ENCODE measurements around the gene DOCK10. TPM values are rescaled to one million over a fixed set of nuclear protein-coding genes. Genes with fewer than 3 reads are reported as not detected.

The DOCK10 gene
- total and polyA plus RNA-seq, 10 of the 15 experiments (the other 5 are each of a cell fraction or from before 2014, with no cell fraction given), result 16.9 to 120 (median 85.5) TPM

- peak; percentile 67 for TF ChIP-seq POLR2AphosphoS5 (IDR thresholded peaks at IDR 0.05; ENCODE audit: low read length)
- TF ChIP-seq MXI1 (IDR thresholded peaks at IDR 0.05; ENCODE audit: low read depth, low read length), result no peak; the same call in 1 of the 2 replicates
- no peak for TF ChIP-seq RELA (IDR thresholded peaks at IDR 0.05; ENCODE audit: borderline replicate concordance, partially characterized antibody)
- no peak for TF ChIP-seq EZH2 (IDR thresholded peaks at IDR 0.05; ENCODE audit: borderline replicate concordance, control insufficient read depth, low read depth, low read length)
- TF ChIP-seq, protein P1, sequence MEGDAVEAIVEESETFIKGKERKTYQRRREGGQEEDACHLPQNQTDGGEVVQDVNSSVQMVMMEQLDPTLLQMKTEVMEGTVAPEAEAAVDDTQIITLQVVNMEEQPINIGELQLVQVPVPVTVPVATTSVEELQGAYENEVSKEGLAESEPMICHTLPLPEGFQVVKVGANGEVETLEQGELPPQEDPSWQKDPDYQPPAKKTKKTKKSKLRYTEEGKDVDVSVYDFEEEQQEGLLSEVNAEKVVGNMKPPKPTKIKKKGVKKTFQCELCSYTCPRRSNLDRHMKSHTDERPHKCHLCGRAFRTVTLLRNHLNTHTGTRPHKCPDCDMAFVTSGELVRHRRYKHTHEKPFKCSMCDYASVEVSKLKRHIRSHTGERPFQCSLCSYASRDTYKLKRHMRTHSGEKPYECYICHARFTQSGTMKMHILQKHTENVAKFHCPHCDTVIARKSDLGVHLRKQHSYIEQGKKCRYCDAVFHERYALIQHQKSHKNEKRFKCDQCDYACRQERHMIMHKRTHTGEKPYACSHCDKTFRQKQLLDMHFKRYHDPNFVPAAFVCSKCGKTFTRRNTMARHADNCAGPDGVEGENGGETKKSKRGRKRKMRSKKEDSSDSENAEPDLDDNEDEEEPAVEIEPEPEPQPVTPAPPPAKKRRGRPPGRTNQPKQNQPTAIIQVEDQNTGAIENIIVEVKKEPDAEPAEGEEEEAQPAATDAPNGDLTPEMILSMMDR (IDR thresholded peaks at IDR 0.05 in 2 of 3, conservative IDR thresholded peaks at IDR 0.05 in 1 of 3; ENCODE audit: control insufficient read depth in 2 of 3, extremely low read depth in 1 of 3, insufficient read depth in 1 of 3, low read depth in 3 of 3, low read length in 3 of 3), result no peak
- TF ChIP-seq PRDM15 (CRISPR knock-in tag; IDR thresholded peaks at IDR 0.05), result no peak
- TF ChIP-seq NBN (IDR thresholded peaks at IDR 0.05), result 0 out of 2 replicates have a peak, but pooled peaks have one; percentile 43
- 0 out of 2 replicates have a peak, but pooled peaks have one; percentile 34 for TF ChIP-seq EED (IDR thresholded peaks at IDR 0.05; ENCODE audit: low read depth)
- TF ChIP-seq REST (IDR thresholded peaks at IDR 0.05; ENCODE audit: low read depth, low read length), result no peak
- TF ChIP-seq CEBPB (IDR thresholded peaks at IDR 0.05; ENCODE audit: borderline replicate concordance in 1 of 2, low read depth in 2 of 2, low read length in 2 of 2), result 0 out of 4 replicates have a peak, but pooled peaks of 1 of the 2 experiments have one; percentile 19
- TF ChIP-seq, protein P2, sequence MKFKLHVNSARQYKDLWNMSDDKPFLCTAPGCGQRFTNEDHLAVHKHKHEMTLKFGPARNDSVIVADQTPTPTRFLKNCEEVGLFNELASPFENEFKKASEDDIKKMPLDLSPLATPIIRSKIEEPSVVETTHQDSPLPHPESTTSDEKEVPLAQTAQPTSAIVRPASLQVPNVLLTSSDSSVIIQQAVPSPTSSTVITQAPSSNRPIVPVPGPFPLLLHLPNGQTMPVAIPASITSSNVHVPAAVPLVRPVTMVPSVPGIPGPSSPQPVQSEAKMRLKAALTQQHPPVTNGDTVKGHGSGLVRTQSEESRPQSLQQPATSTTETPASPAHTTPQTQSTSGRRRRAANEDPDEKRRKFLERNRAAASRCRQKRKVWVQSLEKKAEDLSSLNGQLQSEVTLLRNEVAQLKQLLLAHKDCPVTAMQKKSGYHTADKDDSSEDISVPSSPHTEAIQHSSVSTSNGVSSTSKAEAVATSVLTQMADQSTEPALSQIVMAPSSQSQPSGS (IDR thresholded peaks at IDR 0.05; ENCODE audit: low read length), result peak; percentile 52; the same call in 1 of the 2 replicates
- TF ChIP-seq BHLHE40 (IDR thresholded peaks at IDR 0.05; ENCODE audit: borderline replicate concordance in 1 of 2, low read depth in 2 of 2, low read length in 1 of 2), result peak in 1 of 2 experiments; percentile 29; a peak in 1 of 4 replicates
- no peak for TF ChIP-seq ZNF384 (IDR thresholded peaks at IDR 0.05; ENCODE audit: borderline replicate concordance, low read depth, low read length)
- TF ChIP-seq, protein P3, sequence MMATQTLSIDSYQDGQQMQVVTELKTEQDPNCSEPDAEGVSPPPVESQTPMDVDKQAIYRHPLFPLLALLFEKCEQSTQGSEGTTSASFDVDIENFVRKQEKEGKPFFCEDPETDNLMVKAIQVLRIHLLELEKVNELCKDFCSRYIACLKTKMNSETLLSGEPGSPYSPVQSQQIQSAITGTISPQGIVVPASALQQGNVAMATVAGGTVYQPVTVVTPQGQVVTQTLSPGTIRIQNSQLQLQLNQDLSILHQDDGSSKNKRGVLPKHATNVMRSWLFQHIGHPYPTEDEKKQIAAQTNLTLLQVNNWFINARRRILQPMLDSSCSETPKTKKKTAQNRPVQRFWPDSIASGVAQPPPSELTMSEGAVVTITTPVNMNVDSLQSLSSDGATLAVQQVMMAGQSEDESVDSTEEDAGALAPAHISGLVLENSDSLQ (IDR thresholded peaks at IDR 0.05), result peak; percentile 51
- TF ChIP-seq ZNF207 (IDR thresholded peaks at IDR 0.05; ENCODE audit: borderline replicate concordance), result no peak
- peak; percentile 56; the same call in 1 of the 2 replicates for TF ChIP-seq MTA2 (IDR thresholded peaks at IDR 0.05; ENCODE audit: low read depth)
- TF ChIP-seq IRF4 (IDR thresholded peaks at IDR 0.05; ENCODE audit: low read depth, low read length), result 0 out of 2 replicates have a peak, but pooled peaks have one; percentile 41
These were observed 95.4 kb downstream of the DOCK10 start (continued) for GRCh38 chr2:224946895-224947294.
